Suprapubic skin (tissue), 4 donors: ENCODE results near the gene CLIP1.

Source experiments
- CTCF ChIP-seq, 2 donors: fragments of 200-600 bp in 1 of 2; fragments of 450-650 bp in 1 of 2; sonication (generic) in 1 of 2; IDR thresholded peaks; one replicate each; pipeline ENCODE4 v1.5.1; 2016 to 2019; ENCODE audit warnings: antibody characterized with exemption in 2 of 2, mild to moderate bottlenecking in 1 of 2, moderate library complexity in 1 of 2
- EP300 ChIP-seq: sonication (generic); formaldehyde crosslinking; IDR thresholded peaks from one replicate; pipeline ENCODE4 v1.6.1; 2017; ENCODE audit warnings: antibody characterized with exemption
- POLR2A ChIP-seq, 2 donors: fragments of 450-650 bp; IDR thresholded peaks; one replicate each; pipeline ENCODE4 v1.6.1; 2017; ENCODE audit warnings: antibody characterized with exemption in 2 of 2, mild to moderate bottlenecking in 2 of 2, moderate library complexity in 2 of 2
- POLR2AphosphoS5 ChIP-seq, 3 donors: sonication (generic); formaldehyde crosslinking; IDR thresholded peaks; one replicate each; pipeline ENCODE4 v1.6.1; 2017; ENCODE audit warnings: antibody characterized with exemption in 3 of 3

- TF ChIP-seq CTCF (IDR thresholded peaks at IDR 0.05), result no peak
- TF ChIP-seq POLR2A (IDR thresholded peaks at IDR 0.05), result no peak
- TF ChIP-seq POLR2AphosphoS5 (IDR thresholded peaks at IDR 0.05), result no peak
- no peak for TF ChIP-seq EP300
These were observed 116.1 kb downstream of the CLIP1 start for GRCh38 chr12:122306407-122306806.
